Loucy (cell line): ENCODE results near the gene SGPL1.

Experiments
- H2AFZ ChIP-seq: fragments of 200-600 bp; sonication (generic); 2 replicates; pipeline ENCODE4 v1.6.0; 2016; ENCODE audit warnings: antibody characterized with exemption, mild to moderate bottlenecking, low read length, moderate library complexity
- H3F3A ChIP-seq: fragments of 200-600 bp; 2 replicates; pipeline ENCODE4 v1.6.0; 2016; ENCODE audit warnings: antibody characterized with exemption, low read depth, mild to moderate bottlenecking
- H3K27me3 ChIP-seq: fragments of 200-600 bp; sonication (generic); 2 replicates; pipeline ENCODE4 v1.6.1; 2014; ENCODE audit warnings: low read length, mild to moderate bottlenecking; ENCODE audit not compliant: insufficient read depth, poor library complexity, severe bottlenecking
- H3K36me3 ChIP-seq: fragments of 200-600 bp; sonication (generic); 2 replicates; pipeline ENCODE4 v1.6.1; 2016; ENCODE audit warnings: low read length; ENCODE audit not compliant: insufficient read depth
- H3K4me1 ChIP-seq: fragments of 200-600 bp; sonication (generic); 2 replicates; pipeline ENCODE4 v1.5.1; 2014; ENCODE audit warnings: low read length, mild to moderate bottlenecking; ENCODE audit not compliant: insufficient read depth, poor library complexity, severe bottlenecking
- H3K4me2 ChIP-seq: fragments of 200-600 bp; sonication (generic); 2 replicates; pipeline ENCODE4 v1.6.0; 2014; ENCODE audit warnings: antibody characterized with exemption, low read length, low read depth, mild to moderate bottlenecking; ENCODE audit not compliant: poor library complexity, severe bottlenecking
- H3K4me3 ChIP-seq: fragments of 200-600 bp; sonication (generic); 2 replicates; pipeline ENCODE4 v1.5.1; 2014; ENCODE audit warnings: low read length, mild to moderate bottlenecking, mixed read lengths; ENCODE audit not compliant: poor library complexity, severe bottlenecking
- H3K79me2 ChIP-seq: fragments of 200-600 bp; sonication (generic); 2 replicates; pipeline ENCODE4 v1.6.1; 2014; ENCODE audit warnings: low read length; ENCODE audit not compliant: insufficient read depth
- H3K9ac ChIP-seq: fragments of 200-600 bp; sonication (generic); 2 replicates; pipeline ENCODE4 v1.6.0; 2014; ENCODE audit warnings: mild to moderate bottlenecking, low read depth, low read length, moderate library complexity; ENCODE audit not compliant: poor library complexity, severe bottlenecking
- H3K9me2 ChIP-seq: fragments of 200-600 bp; sonication (generic); replicated peaks from 2 replicates; pipeline ENCODE4 v1.6.1; 2016; ENCODE audit warnings: low read depth, low read length, mixed read lengths
- H3K9me3 ChIP-seq: fragments of 200-600 bp; sonication (generic); 2 replicates; pipeline ENCODE4 v1.6.1; 2014; ENCODE audit warnings: mild to moderate bottlenecking, antibody characterized with exemption, low read length, low read depth; ENCODE audit not compliant: insufficient read depth
- H4K20me1 ChIP-seq: fragments of 200-600 bp; sonication (generic); 2 replicates; pipeline ENCODE4 v1.6.0; 2014; ENCODE audit warnings: antibody characterized with exemption, low read length, mild to moderate bottlenecking; ENCODE audit not compliant: insufficient read depth, poor library complexity, severe bottlenecking
- CTCF ChIP-seq: fragments of 200-600 bp; sonication (generic); conservative IDR thresholded peaks from 2 replicates; pipeline ENCODE4 v1.5.1; 2014; ENCODE audit warnings: mild to moderate bottlenecking, antibody characterized with exemption, low read length
- EZH2phosphoT487 ChIP-seq: fragments of 200-600 bp; IDR thresholded peaks from 2 replicates; pipeline ENCODE4 v1.6.1; 2018; ENCODE audit warnings: antibody characterized with exemption, mild to moderate bottlenecking, moderate library complexity, borderline replicate concordance

The SGPL1 gene

DNA sequence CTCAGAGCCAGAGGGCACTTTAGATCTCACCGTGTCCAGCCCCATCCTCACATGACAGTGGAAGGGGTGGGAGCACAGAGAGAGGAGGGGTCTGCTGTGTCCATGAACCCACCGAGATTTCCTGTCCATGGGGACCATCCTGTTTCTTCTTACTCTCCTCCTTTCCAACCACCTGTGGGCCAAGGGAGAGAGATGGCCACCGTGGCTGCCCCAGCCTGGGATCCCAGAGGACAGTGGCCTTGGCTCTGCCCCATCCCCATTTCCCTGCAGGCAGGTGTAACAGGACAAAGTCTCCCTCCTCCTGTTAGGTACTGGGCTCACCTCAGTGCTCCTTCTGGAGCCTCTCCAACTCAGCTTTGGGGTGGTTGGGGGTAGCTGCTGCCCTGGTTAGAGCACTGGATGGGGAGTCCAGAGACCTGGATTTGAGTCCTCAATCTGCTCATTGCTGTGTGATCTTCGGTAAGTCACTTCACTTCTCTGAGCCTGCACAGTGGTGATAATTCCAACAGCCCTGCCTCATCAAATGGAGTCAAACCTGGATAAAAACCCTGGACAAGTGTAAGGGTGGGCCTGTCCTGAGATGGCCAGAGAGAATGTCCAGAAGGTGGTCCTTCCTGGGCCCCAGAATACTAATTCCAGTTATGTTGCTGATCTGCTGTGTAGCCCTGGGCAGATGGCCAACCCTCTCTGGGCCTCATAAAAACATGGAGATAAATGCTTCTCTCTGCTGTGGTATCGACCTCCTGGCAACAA, 90.5 kb downstream of the SGPL1 start:
- Histone ChIP-seq H3K27me3 (no peaks in the 10 kb centered on the region), H3K36me3 (no peaks in the 10 kb centered on the region)

GRCh38 chr10:70906953-70907636, 91.3 kb downstream of the SGPL1 start:
- Histone ChIP-seq H3K27me3 (no peaks in the 10 kb centered on the region), H3K79me2 (no peaks in the 10 kb centered on the region), H4K20me1 (no peaks in the 10 kb centered on the region), H3K4me3 (no peak overlapping the region), H3K4me2 (no peak overlapping the region), H3K9me2 (no peaks in the 10 kb centered on the region), H3K9ac (no peak overlapping the region), H2AFZ (no peak overlapping the region), H3F3A (no peaks in the 10 kb centered on the region), H3K9me3 (no peaks in the 10 kb centered on the region), H3K36me3 (no peaks in the 10 kb centered on the region), H3K4me1 (no peaks in the 10 kb centered on the region)
- TF ChIP-seq CTCF (no peak), EZH2phosphoT487 (no peak)

More for the DNA sequence above, 90.5 kb downstream of the SGPL1 start:
- H2AFZ ChIP-seq = no peak overlapping the region
- no peaks in the 10 kb centered on the region for H4K20me1 ChIP-seq
- H3K4me3 ChIP-seq = no peak overlapping the region
- no peak overlapping the region for H3K4me2 ChIP-seq
- H3K79me2 ChIP-seq = no peaks in the 10 kb centered on the region
- no peak for TF ChIP-seq EZH2phosphoT487
- no peak for TF ChIP-seq CTCF
- no peak overlapping the region for H3K9ac ChIP-seq
- H3K9me3 ChIP-seq = no peaks in the 10 kb centered on the region
- H3K9me2 ChIP-seq = no peaks in the 10 kb centered on the region
- no peaks in the 10 kb centered on the region for H3F3A ChIP-seq
- H3K4me1 ChIP-seq = no peaks in the 10 kb centered on the region

GRCh38 chr10:70907637-70908405, 92.1 kb downstream of the SGPL1 start:
- no peaks in the 10 kb centered on the region for H3K79me2 ChIP-seq
- H2AFZ ChIP-seq = no peak overlapping the region
- no peaks in the 10 kb centered on the region for H3K36me3 ChIP-seq
- H4K20me1 ChIP-seq = no peaks in the 10 kb centered on the region
- H3K4me1 ChIP-seq = no peaks in the 10 kb centered on the region
- H3K9me3 ChIP-seq = no peaks in the 10 kb centered on the region
- no peak overlapping the region for H3K4me2 ChIP-seq
- no peaks in the 10 kb centered on the region for H3K27me3 ChIP-seq
- TF ChIP-seq CTCF (no peak), EZH2phosphoT487 (no peak)
- H3K4me3 ChIP-seq = no peak overlapping the region
- no peaks in the 10 kb centered on the region for H3F3A ChIP-seq
- H3K9ac ChIP-seq = no peak overlapping the region
- H3K9me2 ChIP-seq = no peaks in the 10 kb centered on the region
